CD4-positive, alpha-beta T cell treated with Interleukin-2 at 100 ng/mL for 4 hours (primary cell): ENCODE data around the gene WDR46.

Experiments
- DNase-seq: peaks from one replicate; pipeline ENCODE4 v3.0.0-alpha.2; 2020; ENCODE audit warnings: low spot score

WDR46 gene

GRCh38 chr6:33313709-33314514 lies 24.9 kb upstream of the WDR46 start, which contains the start of gene TAPBP:
Gene TAPBP (minus strand): TSS chr6:33314078. CDS start chr6:33314041, 37 bp downstream.
- DNase-seq = peak; percentile 92

- DNase-seq = peak; percentile 31
These were observed 24.2 kb upstream of the WDR46 start for GRCh38 chr6:33313105-33313708.

GRCh38 chr6:33312361-33313104 lies 23.5 kb upstream of the WDR46 start:
- peak; percentile 94 for DNase-seq

- DNase-seq = no peak
These were observed 17.3 kb upstream of the WDR46 start for GRCh38 chr6:33306356-33306755.

GRCh38 chr6:33305052-33305451 lies 16.0 kb upstream of the WDR46 start:
- DNase-seq = no peak

GRCh38 chr6:33304216-33304615 lies 15.2 kb upstream of the WDR46 start:
- no peak for DNase-seq

GRCh38 chr6:33301877-33302276 lies 12.8 kb upstream of the WDR46 start:
- no peak for DNase-seq

GRCh38 chr6:33299237-33299944 lies 10.4 kb upstream of the WDR46 start:
- DNase-seq = peak; percentile 94

GRCh38 chr6:33298773-33299236 lies 9.8 kb upstream of the WDR46 start, which contains the start of gene RGL2:
Gene RGL2 (minus strand): TSS chr6:33298942. CDS start chr6:33298610, 332 bp downstream.
- peak; percentile 65 for DNase-seq

GRCh38 chr6:33297956-33298772 lies 9.1 kb upstream of the WDR46 start:
- peak; percentile 88 for DNase-seq

GRCh38 chr6:33297406-33297955 lies 8.4 kb upstream of the WDR46 start:
- no peak for DNase-seq

GRCh38 chr6:33296797-33297405 lies 7.9 kb upstream of the WDR46 start:
- no peak for DNase-seq

- DNase-seq = no peak
These were observed 6.8 kb upstream of the WDR46 start for GRCh38 chr6:33295621-33296369.

- DNase-seq = no peak
These were observed 5.2 kb upstream of the WDR46 start for GRCh38 chr6:33294086-33294823.

GRCh38 chr6:33292996-33293682 lies 4.1 kb upstream of the WDR46 start:
- no peak for DNase-seq

GRCh38 chr6:33290459-33290858 lies 1.4 kb upstream of the WDR46 start:
- DNase-seq = no peak

- DNase-seq = no peak
These were observed 811 bp upstream of the WDR46 start for GRCh38 chr6:33289784-33290315.
